Prostate gland (tissue), 2 donors: ENCODE data around the gene KCNN3. TPM values are rescaled to one million over a fixed set of nuclear protein-coding genes. Genes with fewer than 3 reads are reported as not detected.

Experiments used
- DNase-seq: peaks from one replicate; pipeline ENCODE4 v3.0.0-alpha.2; 2019; ENCODE audit warnings: low spot score
- H3K27ac ChIP-seq, 2 donors: fragments of 200-600 bp; sonication (generic); 2 replicates each; pipeline ENCODE4 v1.5.1; 2017 to 2019
- H3K27me3 ChIP-seq: fragments of 200-600 bp; sonication (generic); replicated peaks from 2 replicates; pipeline ENCODE4 v1.5.1; 2019; ENCODE audit not compliant: insufficient read depth
- H3K36me3 ChIP-seq, 2 donors: fragments of 200-600 bp; sonication (generic); 1 replicate in 1 of 2; 2 replicates in 1 of 2; pipeline versions ENCODE4 v1.5.1 to v1.8.1; 2017 to 2019
- H3K4me1 ChIP-seq: fragments of 200-600 bp; sonication (generic); replicated peaks from 2 replicates; pipeline ENCODE4 v1.5.1; 2019
- H3K4me3 ChIP-seq, 2 donors: fragments of 200-600 bp; sonication (generic); 2 replicates each; pipeline ENCODE4 v1.5.1; 2017 to 2019
- H3K9me3 ChIP-seq: fragments of 200-600 bp; sonication (generic); 2 replicates; pipeline ENCODE4 v1.5.1; 2017
- CTCF ChIP-seq, 4 experiments: fragments of 200-600 bp in 2 of 4; fragments of 450-650 bp in 2 of 4; sonication (generic) in 2 of 4; IDR thresholded peaks; 1 replicate in 3 of 4; 2 replicates in 1 of 4; pipeline ENCODE4 v1.5.1; 2016 to 2019; ENCODE audit warnings: antibody characterized with exemption in 4 of 4, mild to moderate bottlenecking in 2 of 4, moderate library complexity in 2 of 4
- POLR2A ChIP-seq: fragments of 450-650 bp; IDR thresholded peaks from one replicate; pipeline ENCODE4 v1.6.1; 2016; ENCODE audit warnings: antibody characterized with exemption, mild to moderate bottlenecking
- POLR2AphosphoS5 ChIP-seq: sonication (generic); formaldehyde crosslinking; IDR thresholded peaks from one replicate; pipeline ENCODE4 v1.6.1; 2017; ENCODE audit warnings: antibody characterized with exemption
- WGBS: methylation state at CpG from one replicate; pipeline ENCODE4 v1.1.5; 2018; 5-methylcytosine and 5-hydroxymethylcytosine counted together
- intact Hi-C: fragments of 100-400 bp; cut with DNase I; formaldehyde crosslinking; loops from one replicate; pipeline ENCODE4 v1.14.2; 2022
- total RNA-seq, 2 donors: library from RNA; depleted of rRNA; stranded (reverse); fragments of >200 nt; gene quantifications; one replicate each; pipeline ENCODE4 v1.1.0, GENCODE V29; 2016

Gene KCNN3
- total RNA-seq, 2 donors from 2014 or later, result 1.2 to 3.0 TPM

- Histone ChIP-seq H3K4me3 (no peak overlapping the region), H3K27ac (peak overlapping the region in 1 of 2 donors; percentile 35), H3K36me3 (no peaks in the 10 kb centered on the region), H3K27me3 (no peaks in the 10 kb centered on the region), H3K4me1 (peaks cover 8% of the 10 kb centered on the region), H3K9me3 (no peaks in the 10 kb centered on the region)
- WGBS, result 52% methylated on average over 7 of the region's 7 CpGs
- no peak for TF ChIP-seq CTCF (IDR thresholded peaks at IDR 0.05)
- peak; percentile 8 for TF ChIP-seq POLR2A
- peak; percentile 29 for TF ChIP-seq POLR2AphosphoS5
- DNase-seq, result peak; percentile 20
- intact Hi-C loops, result no loop called here
Observed at GRCh38 chr1:154809436-154810413, 60.4 kb downstream of the KCNN3 start.

- no peaks in the 10 kb centered on the region for H3K36me3 ChIP-seq
- H3K4me3 ChIP-seq, result no peak overlapping the region
- H3K27me3 ChIP-seq, result no peaks in the 10 kb centered on the region
- no peak overlapping the region for H3K27ac ChIP-seq
- no peak for TF ChIP-seq POLR2A
- no peak for DNase-seq
- 78% methylated on average over 17 of the region's 17 CpGs for WGBS
- H3K4me1 ChIP-seq, result peaks cover 7% of the 10 kb centered on the region
- H3K9me3 ChIP-seq, result no peaks in the 10 kb centered on the region
- intact Hi-C loops, result no loop called here
Observed at GRCh38 chr1:154808909-154809262, 61.2 kb downstream of the KCNN3 start.

- WGBS, result 59% methylated on average over 12 of the region's 12 CpGs
- no peak for TF ChIP-seq CTCF (IDR thresholded peaks at IDR 0.05)
- TF ChIP-seq POLR2AphosphoS5, result no peak
- no peak for TF ChIP-seq POLR2A
- no peaks in the 10 kb centered on the region for H3K36me3 ChIP-seq
- H3K27ac ChIP-seq, result no peak overlapping the region
- H3K4me3 ChIP-seq, result no peak overlapping the region
- no peak for DNase-seq
- intact Hi-C loops, result no loop called here
- H3K9me3 ChIP-seq, result no peaks in the 10 kb centered on the region
- H3K4me1 ChIP-seq, result peaks cover 2% of the 10 kb centered on the region
- H3K27me3 ChIP-seq, result no peaks in the 10 kb centered on the region
Observed at GRCh38 chr1:154808261-154808908, 61.7 kb downstream of the KCNN3 start.

- Histone ChIP-seq H3K27me3 (no peaks in the 10 kb centered on the region), H3K4me3 (no peak overlapping the region), H3K9me3 (no peaks in the 10 kb centered on the region), H3K4me1 (no peaks in the 10 kb centered on the region), H3K27ac (no peak overlapping the region), H3K36me3 (no peaks in the 10 kb centered on the region)
- no peak for TF ChIP-seq POLR2A
- TF ChIP-seq CTCF (IDR thresholded peaks at IDR 0.05), result no peak
- TF ChIP-seq POLR2AphosphoS5, result no peak
- DNase-seq, result no peak
- intact Hi-C loops, result no loop called here
- WGBS, result 66% methylated on average over 12 of the region's 12 CpGs
Observed at GRCh38 chr1:154807048-154807591, 63.0 kb downstream of the KCNN3 start.

- 86% methylated on average over 3 of the region's 3 CpGs for WGBS
- no peak for DNase-seq
Observed at GRCh38 chr1:154806333-154806732, 63.7 kb downstream of the KCNN3 start.

More at GRCh38 chr1:154806333-154806732, 63.7 kb downstream of the KCNN3 start:
- H3K9me3 ChIP-seq, result no peaks in the 10 kb centered on the region
- no peaks in the 10 kb centered on the region for H3K27me3 ChIP-seq
- intact Hi-C loops, result no loop called here
- H3K4me3 ChIP-seq, result no peak overlapping the region
- H3K36me3 ChIP-seq, result no peaks in the 10 kb centered on the region
- H3K27ac ChIP-seq, result no peak overlapping the region
- H3K4me1 ChIP-seq, result no peaks in the 10 kb centered on the region
- TF ChIP-seq POLR2AphosphoS5 (no peak), POLR2A (no peak)
